ENCODE data around the gene SLC15A4.

The SLC15A4 gene

DNA sequence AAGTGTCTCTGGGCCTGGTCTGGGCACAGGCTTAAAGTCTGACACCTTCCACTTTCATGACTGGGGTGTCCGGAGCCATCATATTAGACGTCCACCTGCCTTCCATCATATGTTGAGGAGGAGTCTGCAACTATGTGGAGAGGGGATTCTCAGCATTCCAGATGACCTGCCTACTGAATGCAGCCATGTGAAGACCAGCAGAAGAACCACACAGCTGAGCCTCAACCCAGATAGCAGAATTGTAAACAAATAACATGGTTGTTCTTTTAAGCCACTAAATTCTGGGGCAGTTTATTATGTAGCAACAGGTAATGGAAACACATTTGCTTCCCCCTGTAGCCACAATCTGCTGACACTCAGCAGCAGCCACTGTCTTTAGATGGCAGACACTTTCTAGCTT is 4.0 kb upstream of the SLC15A4 start:
- H3K4me3 ChIP-seq (replicated peaks; ENCODE audit: low read depth, low read length): no peak overlapping the region
- TF ChIP-seq, protein P1, sequence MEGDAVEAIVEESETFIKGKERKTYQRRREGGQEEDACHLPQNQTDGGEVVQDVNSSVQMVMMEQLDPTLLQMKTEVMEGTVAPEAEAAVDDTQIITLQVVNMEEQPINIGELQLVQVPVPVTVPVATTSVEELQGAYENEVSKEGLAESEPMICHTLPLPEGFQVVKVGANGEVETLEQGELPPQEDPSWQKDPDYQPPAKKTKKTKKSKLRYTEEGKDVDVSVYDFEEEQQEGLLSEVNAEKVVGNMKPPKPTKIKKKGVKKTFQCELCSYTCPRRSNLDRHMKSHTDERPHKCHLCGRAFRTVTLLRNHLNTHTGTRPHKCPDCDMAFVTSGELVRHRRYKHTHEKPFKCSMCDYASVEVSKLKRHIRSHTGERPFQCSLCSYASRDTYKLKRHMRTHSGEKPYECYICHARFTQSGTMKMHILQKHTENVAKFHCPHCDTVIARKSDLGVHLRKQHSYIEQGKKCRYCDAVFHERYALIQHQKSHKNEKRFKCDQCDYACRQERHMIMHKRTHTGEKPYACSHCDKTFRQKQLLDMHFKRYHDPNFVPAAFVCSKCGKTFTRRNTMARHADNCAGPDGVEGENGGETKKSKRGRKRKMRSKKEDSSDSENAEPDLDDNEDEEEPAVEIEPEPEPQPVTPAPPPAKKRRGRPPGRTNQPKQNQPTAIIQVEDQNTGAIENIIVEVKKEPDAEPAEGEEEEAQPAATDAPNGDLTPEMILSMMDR (IDR thresholded peaks at IDR 0.05; ENCODE audit: low read length, missing control alignments): no peak

DNA sequence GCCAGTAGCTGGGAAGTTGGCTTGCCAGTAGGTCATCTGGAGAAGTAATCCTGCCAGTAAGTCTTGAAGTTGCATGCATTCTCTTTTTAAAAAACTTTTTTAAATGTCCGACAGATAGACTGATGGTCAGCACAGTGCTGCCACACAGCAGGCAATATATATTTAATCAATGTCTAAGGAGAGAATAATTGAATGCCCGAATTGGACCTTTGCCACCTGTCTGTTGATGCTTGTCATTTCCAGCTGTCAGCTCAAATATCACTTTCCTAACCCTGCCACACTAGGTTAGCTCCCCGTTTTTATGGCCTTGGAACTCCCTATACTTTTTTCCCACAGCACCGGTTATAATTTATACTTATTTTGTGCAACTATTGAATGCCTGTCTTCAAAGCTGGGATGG is 2.1 kb upstream of the SLC15A4 start:
- no peak overlapping the region for H3K4me3 ChIP-seq (replicated peaks; ENCODE audit: low read depth, low read length)
- TF ChIP-seq, protein P1 (IDR thresholded peaks at IDR 0.05; ENCODE audit: low read length, missing control alignments): no peak
- DNase-seq (ENCODE audit: low read depth): no peak

More for the DNA sequence above, 4.0 kb upstream of the SLC15A4 start:
- DNase-seq (ENCODE audit: low read depth): no peak

GRCh38 chr12:128823216-128823915 is 392 bp downstream of the SLC15A4 start:
- H3K4me3 ChIP-seq (replicated peaks; ENCODE audit: low read depth, low read length): peak overlapping the region; percentile 90
- DNase-seq (ENCODE audit: low read depth): no peak
- TF ChIP-seq, protein P1 (IDR thresholded peaks at IDR 0.05; ENCODE audit: low read length, missing control alignments): no peak

- TF ChIP-seq, protein P1 (IDR thresholded peaks at IDR 0.05; ENCODE audit: low read length, missing control alignments): no peak
- H3K4me3 ChIP-seq (replicated peaks; ENCODE audit: low read depth, low read length): no peak overlapping the region
- DNase-seq (ENCODE audit: low read depth): no peak
Observed at GRCh38 chr12:128820723-128821432, 2.9 kb downstream of the SLC15A4 start.

GRCh38 chr12:128820253-128820652 is 3.5 kb downstream of the SLC15A4 start:
- H3K4me3 ChIP-seq (replicated peaks; ENCODE audit: low read depth, low read length): no peak overlapping the region
- DNase-seq (ENCODE audit: low read depth): no peak
- TF ChIP-seq, protein P1 (IDR thresholded peaks at IDR 0.05; ENCODE audit: low read length, missing control alignments): no peak

- no peak overlapping the region for H3K4me3 ChIP-seq (replicated peaks; ENCODE audit: low read depth, low read length)
- TF ChIP-seq, protein P1 (IDR thresholded peaks at IDR 0.05; ENCODE audit: low read length, missing control alignments): no peak
- no peak for DNase-seq (ENCODE audit: low read depth)
Observed at GRCh38 chr12:128819293-128820144, 4.2 kb downstream of the SLC15A4 start.

Measured in fibroblast of pulmonary artery (primary cell).